K562 (cell line): ENCODE results near the gene AFF3.

Experiments
- ETV5 ChIP-seq: sonication (generic); formaldehyde crosslinking; IDR thresholded peaks from 2 replicates; pipeline ENCODE4 v1.4.0; 2020; ENCODE audit warnings: low read depth, mild to moderate bottlenecking, missing genetic modification reagents
- GATA2 ChIP-seq: sonication (generic); formaldehyde crosslinking; IDR thresholded peaks from 2 replicates; pipeline ENCODE4 v1.4.0; 2020; ENCODE audit warnings: mild to moderate bottlenecking, missing genetic modification reagents
- GATAD2B ChIP-seq: fragments of 450-650 bp; IDR thresholded peaks from 2 replicates; pipeline ENCODE4 v1.6.1; 2017; ENCODE audit warnings: mild to moderate bottlenecking, borderline replicate concordance
- POLR2A ChIP-seq: fragments of 450-650 bp; conservative IDR thresholded peaks from 2 replicates; pipeline ENCODE4 v1.6.1; 2016
- RBFOX2 ChIP-seq: fragments of 200-400 bp; formaldehyde crosslinking; IDR thresholded peaks from 2 replicates; pipeline ENCODE4 v1.6.1; 2017; ENCODE audit warnings: low read depth, mild to moderate bottlenecking, low read length, moderate library complexity
- SP2 ChIP-seq: IDR thresholded peaks from 2 replicates; pipeline ENCODE4 v1.6.1; 2011; ENCODE audit warnings: mild to moderate bottlenecking, low read depth, low read length, moderate library complexity; ENCODE audit not compliant: poor library complexity, severe bottlenecking; ENCODE audit errors: extremely low read depth
- TBP ChIP-seq: optimal IDR thresholded peaks from 2 replicates; pipeline ENCODE3; 2011; ENCODE audit warnings: low read depth, low read length, improper control_type of control experiment
- TF ChIP-seq, protein P1 (sequence below): IDR thresholded peaks from 2 replicates; pipeline ENCODE4 v1.6.1; 2012; ENCODE audit warnings: low read depth, low read length, improper control_type of control experiment, borderline replicate concordance
- TF ChIP-seq, protein P2 (sequence below): sonication (generic); formaldehyde crosslinking; IDR thresholded peaks from 2 replicates; pipeline ENCODE4 v1.9.0; 2022; ENCODE audit warnings: mild to moderate bottlenecking, missing genetic modification reagents
- TF ChIP-seq, protein P3 (sequence below): sonication (generic); formaldehyde crosslinking; IDR thresholded peaks from 2 replicates; pipeline ENCODE4 v1.8.1; 2023; ENCODE audit warnings: mild to moderate bottlenecking, missing genetic modification reagents
- TF ChIP-seq, protein P4 (sequence below): fragments of 250-450 bp; sonication (Bioruptor Pico); IDR thresholded peaks from 2 replicates; pipeline ENCODE4 v1.4.0; 2020; ENCODE audit warnings: mild to moderate bottlenecking, moderate library complexity

DNA sequence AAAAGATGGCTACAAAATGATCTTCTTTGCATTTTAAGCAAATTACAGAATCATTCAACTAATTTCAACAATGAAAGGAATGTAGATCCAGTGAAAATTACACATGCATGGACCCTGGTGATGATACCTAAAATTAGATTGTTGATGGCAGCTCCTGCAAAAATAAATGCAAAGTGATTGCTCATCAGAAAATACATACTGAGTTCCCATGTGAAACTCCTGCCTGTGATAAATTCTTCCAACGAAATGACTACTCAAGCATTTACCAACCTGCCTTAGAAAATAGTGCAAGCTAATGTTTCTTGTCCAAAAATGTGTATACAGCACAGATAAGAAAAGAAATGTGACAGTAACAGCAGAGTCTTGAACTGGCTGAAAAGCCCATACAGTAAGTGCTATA is 352.5 kb downstream of the AFF3 start:
- TF ChIP-seq POLR2A (no peak), RBFOX2 (no peak), SP2 (no peak), TBP (no peak), ETV5 (CRISPR knock-in tag) (no peak), GATA2 (CRISPR knock-in tag) (no peak), GATAD2B (no peak)
- TF ChIP-seq, protein P1, sequence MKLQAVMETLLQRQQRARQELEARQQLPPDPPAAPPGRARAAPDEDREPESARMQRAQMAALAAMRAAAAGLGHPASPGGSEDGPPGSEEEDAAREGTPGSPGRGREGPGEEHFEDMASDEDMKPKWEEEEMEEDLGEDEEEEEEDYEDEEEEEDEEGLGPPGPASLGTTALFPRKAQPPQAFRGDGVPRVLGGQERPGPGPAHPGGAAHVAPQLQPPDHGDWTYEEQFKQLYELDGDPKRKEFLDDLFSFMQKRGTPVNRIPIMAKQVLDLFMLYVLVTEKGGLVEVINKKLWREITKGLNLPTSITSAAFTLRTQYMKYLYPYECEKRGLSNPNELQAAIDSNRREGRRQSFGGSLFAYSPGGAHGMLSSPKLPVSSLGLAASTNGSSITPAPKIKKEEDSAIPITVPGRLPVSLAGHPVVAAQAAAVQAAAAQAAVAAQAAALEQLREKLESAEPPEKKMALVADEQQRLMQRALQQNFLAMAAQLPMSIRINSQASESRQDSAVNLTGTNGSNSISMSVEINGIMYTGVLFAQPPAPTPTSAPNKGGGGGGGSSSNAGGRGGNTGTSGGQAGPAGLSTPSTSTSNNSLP: no peak
- TF ChIP-seq, protein P2, sequence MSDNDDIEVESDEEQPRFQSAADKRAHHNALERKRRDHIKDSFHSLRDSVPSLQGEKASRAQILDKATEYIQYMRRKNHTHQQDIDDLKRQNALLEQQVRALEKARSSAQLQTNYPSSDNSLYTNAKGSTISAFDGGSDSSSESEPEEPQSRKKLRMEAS: no peak
- TF ChIP-seq, protein P3, sequence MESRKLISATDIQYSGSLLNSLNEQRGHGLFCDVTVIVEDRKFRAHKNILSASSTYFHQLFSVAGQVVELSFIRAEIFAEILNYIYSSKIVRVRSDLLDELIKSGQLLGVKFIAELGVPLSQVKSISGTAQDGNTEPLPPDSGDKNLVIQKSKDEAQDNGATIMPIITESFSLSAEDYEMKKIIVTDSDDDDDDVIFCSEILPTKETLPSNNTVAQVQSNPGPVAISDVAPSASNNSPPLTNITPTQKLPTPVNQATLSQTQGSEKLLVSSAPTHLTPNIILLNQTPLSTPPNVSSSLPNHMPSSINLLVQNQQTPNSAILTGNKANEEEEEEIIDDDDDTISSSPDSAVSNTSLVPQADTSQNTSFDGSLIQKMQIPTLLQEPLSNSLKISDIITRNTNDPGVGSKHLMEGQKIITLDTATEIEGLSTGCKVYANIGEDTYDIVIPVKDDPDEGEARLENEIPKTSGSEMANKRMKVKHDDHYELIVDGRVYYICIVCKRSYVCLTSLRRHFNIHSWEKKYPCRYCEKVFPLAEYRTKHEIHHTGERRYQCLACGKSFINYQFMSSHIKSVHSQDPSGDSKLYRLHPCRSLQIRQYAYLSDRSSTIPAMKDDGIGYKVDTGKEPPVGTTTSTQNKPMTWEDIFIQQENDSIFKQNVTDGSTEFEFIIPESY (CRISPR knock-in tag): no peak
- TF ChIP-seq, protein P4, sequence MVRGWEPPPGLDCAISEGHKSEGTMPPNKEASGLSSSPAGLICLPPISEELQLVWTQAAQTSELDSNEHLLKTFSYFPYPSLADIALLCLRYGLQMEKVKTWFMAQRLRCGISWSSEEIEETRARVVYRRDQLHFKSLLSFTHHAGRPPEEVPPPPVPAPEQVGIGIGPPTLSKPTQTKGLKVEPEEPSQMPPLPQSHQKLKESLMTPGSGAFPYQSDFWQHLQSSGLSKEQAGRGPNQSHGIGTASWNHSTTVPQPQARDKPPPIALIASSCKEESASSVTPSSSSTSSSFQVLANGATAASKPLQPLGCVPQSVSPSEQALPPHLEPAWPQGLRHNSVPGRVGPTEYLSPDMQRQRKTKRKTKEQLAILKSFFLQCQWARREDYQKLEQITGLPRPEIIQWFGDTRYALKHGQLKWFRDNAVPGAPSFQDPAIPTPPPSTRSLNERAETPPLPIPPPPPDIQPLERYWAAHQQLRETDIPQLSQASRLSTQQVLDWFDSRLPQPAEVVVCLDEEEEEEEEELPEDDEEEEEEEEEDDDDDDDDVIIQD (CRISPR knock-in tag): no peak
